ENCODE measurements around the gene NSUN2.

The NSUN2 gene

GRCh38 chr5:6642655-6643054 is 9.8 kb upstream of the NSUN2 start:
- DNase-seq: no peak

DNA sequence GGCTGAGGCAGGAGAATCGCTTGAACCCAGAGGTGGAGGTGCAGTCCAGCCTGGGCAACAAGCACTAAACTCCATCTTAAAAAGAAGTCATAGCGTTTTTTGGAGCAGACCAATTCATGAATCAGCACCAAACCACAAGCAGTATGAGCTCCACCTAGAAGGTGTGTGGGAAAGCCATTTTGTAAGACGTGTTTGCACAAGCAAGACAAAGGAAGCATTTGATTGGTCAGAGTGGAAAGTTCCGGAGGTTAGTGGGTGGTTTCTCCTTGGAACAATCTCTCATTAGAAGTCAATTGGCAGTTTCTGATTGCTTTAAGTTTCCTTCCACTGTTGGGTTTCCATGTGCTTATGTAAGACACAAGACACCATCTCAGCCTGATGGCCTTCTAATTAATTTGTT is 5.4 kb upstream of the NSUN2 start:
- DNase-seq: no peak

GRCh38 chr5:6637590-6637989 is 4.7 kb upstream of the NSUN2 start:
- no peak for DNase-seq

- DNase-seq: no peak
Measured at GRCh38 chr5:6637022-6637421, 4.2 kb upstream of the NSUN2 start.

DNA sequence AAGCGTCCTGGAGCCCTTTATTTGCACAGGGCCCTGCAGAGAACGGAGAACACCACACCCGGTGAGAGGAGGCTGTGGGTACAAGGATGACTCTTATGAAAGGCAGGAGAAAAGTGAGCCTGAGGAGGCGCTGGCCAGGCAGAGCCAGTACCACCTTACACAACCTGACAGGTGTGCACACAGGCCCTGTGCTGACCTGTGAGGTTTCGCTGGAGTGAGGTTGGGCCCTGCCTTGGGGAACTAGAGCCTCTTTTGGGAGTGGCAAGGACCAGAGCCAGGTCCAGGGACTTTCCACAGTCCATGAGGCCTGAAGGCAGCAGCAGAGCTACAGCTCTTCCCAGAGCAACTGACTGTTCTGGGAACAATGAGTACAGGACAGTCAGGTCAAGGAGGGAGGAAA is 3.4 kb upstream of the NSUN2 start:
- DNase-seq: no peak

- no peak for DNase-seq
Measured at GRCh38 chr5:6634788-6635430, 2.1 kb upstream of the NSUN2 start.

DNA sequence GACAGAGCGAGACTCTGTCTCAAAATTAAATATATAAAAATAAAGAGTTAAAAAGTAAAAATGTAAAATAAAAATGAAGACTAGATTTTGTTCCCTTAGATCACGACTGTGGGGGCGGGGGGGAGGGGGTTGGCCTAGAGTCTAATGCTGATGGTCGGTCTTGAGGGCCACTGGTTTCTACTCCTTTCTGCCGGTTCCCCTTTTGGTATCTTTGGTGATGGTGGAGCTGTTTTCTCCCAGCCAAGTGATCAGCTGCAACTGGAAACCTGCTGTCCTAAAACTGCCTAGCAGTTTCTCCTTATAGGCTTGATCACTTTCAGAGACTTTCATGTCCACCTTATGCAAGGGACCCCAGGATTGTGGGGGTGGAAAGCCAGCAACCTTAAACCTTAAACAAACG is 1.5 kb upstream of the NSUN2 start:
- DNase-seq: no peak

- peak; percentile 21 for DNase-seq
Measured at GRCh38 chr5:6633469-6634245, 813 bp upstream of the NSUN2 start.

DNA sequence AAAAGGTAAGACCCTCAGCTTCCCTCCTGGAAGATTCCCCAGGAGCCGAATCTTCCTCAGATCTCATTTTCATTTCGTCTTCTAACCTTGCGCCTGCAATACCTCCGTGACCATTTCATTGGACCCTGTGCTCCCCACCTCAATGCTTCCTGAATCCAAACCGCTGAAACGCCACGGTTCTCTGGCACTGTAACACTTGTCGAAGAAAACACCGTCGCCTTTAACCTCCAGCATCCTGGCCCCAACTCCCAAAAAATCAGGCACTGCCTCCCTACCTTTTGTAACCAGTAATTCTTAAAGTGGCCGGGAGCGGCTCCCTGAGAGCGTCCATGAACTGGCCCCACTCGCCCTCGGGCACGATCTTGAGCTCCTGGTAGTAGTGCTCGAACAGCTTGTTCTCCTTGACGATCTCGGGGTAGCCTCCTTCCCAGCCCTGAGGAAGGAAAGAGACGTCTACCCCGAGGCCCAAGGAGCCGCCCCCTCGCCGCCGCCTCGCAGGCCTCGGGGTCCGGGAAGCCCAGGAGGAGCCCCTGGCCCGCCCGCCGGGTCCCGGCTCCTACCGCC is 438 bp downstream of the NSUN2 start:
- no peak for DNase-seq

DNA sequence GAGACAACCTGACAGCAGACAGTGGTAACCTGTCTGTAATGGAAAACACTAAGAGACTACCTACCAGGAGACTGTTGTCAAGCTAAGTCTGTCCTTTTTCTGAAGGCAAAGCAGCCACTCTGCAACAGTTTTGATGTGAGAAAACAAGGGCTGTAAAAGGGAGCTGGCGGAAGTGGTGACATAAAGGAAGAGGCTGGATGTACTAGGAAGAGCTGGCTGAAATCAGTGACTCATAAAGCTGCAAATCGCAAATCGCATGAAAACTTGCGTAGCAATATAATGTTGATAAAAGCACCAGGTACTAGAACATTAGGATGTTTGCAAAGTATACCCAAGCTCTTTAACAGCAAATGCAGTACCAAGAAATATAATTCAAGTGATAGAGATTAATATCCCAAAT is 1.4 kb downstream of the NSUN2 start:
- DNase-seq: no peak

GRCh38 chr5:6626508-6626907 is 6.3 kb downstream of the NSUN2 start:
- no peak for DNase-seq

DNA sequence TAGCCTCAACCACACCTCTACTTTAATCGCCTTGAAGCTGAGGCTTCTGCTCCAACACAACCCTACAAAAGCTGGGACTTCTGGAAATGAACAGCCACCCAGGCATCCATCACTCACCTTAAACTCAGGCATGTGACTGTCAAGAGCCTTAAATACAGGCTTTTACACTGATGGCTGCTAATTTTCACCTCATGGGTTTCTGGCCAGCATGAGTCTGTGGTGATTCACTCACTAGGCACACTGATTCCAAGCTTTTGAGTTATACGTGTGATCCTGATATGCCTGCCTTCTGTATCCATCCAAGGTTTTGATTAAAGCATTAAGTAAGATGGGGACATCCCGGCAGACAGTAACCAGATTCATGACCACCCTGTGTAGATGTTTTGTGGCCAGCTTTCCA is 8.9 kb downstream of the NSUN2 start:
- no peak for DNase-seq

GRCh38 chr5:6623228-6623627 is 9.6 kb downstream of the NSUN2 start:
- no peak for DNase-seq

DNA sequence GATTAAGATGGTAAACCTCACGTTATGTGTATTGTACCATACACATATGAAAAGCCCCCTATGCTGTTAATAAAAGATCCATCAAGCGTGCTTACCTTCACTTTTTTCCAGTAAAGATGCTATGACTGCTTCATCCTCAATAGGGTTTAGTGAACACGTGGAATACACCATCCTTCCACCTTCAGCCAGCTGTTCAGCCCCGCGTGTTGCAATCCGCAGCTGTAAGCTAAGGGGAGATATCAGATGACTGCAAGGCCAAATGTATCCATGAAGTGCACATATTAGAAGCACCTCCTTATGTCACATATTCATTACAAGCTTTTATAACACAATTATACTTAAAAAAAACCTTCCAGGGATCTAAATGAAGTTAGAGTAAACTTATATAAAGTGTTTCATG is 16.2 kb downstream of the NSUN2 start:
- DNase-seq: no peak

- no peak for DNase-seq
Measured at GRCh38 chr5:6615034-6615815, 17.6 kb downstream of the NSUN2 start.

DNA sequence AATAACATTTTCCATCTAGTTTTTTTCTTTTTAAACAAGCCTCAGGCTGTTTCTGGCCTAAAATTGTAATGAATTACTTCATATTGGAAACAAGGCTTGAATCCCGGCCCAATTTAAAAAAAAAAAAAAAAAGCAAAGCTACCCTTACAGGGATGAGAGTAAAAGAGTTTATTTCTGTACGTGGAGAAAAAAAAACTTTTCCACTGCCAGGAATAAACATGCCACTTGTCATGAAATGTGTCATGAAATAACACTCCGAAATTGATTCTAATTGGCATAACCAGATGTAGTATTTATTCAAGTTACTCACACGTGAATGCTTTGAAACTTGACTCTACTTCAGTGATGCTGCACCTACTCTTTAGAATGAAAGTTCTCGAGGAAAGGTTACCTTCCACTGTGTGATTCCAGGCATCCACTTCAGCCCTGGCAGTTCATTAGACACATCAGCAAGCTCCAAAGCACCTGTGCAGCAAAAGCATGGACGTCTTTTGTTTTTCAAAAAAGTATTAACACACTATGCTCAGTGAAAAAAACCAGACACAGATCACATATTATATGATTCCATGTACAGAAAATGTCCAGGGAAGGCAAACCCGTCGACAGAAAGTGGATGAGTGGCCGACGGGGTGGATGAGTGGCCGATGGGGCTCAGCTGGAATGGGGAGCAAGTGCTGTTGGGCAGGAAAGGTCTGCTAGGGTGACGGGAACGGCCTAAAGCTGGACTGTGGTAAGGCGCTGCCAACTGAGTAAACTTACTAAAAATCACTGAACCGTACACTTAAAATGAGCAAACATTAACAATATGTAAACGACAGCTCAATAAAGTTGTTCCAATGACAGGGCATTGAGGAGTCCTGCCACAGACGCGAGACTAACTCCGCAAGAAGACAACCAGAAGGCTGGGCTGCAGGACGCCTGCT is 21.2 kb downstream of the NSUN2 start:
- DNase-seq: no peak

DNA sequence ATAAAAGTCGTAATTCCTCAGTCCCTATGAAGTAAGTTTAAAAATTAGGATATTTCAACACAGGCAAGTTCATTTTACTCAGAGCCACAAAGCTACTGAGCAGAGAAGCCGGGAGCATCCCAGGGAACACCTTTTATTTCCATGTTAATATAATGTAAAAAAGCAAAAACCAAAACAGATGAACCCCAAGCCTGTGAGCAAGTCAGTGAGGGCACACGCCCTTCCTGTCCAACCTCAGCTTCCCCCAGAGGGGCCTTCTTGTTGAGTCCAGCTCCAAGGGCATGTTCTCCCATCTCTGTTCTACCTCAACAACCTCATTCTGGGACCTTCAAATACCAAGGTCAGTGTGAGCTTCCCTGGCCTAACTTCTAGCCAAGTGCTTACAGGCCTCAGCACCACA is 24.8 kb downstream of the NSUN2 start:
- no peak for DNase-seq

DNA sequence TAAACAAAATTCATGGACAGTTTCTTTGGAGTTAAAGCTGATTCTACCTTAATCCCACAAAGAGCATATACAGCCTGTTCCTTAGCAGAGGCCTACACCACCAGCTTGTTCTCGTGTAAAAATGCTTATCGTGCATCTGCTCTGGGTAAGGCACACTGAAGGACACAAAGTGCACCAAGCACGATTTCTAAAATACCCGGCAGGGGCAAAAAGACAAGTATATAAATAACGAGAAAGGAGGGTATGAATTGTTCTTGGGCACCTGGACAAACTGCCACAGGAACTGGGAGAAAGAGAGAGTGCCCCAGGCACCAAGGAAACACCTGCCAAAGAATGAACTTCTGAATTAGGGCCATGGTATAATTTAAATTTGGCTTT is 25.3 kb downstream of the NSUN2 start:
- no peak for DNase-seq

DNA sequence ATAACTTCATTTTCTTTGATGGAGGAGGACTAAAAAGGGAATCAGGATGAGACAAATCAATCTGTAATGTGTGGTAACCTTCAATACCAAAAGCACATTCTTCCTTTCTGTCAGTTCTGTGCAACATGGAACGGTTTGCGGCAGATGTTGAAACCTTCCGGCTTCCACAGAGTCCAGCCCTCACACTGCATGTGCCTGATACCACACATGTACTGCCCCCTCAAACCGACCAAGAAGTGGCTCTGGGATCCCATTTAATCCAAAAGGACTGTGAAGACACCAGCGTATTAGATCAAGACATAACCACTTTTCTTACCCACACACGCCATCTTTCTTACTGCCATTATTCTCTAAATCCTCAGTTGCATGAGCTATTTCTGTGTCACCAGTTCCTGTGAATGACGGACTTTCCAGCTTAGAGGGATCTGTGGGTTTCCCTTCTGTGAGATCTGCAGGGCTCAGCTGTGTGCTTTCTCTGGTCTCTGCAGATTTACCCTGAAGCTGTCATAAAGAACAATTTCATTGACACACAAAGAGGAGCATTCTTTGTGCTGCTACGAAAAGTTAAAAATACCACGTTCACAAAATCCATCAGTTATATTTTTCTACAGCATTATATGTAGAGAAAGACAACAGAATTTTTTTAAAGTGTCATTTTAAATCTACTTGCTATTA is 25.8 kb downstream of the NSUN2 start:
- DNase-seq: no peak

- DNase-seq: no peak
Measured at GRCh38 chr5:6604946-6605345, 27.9 kb downstream of the NSUN2 start.

DNA sequence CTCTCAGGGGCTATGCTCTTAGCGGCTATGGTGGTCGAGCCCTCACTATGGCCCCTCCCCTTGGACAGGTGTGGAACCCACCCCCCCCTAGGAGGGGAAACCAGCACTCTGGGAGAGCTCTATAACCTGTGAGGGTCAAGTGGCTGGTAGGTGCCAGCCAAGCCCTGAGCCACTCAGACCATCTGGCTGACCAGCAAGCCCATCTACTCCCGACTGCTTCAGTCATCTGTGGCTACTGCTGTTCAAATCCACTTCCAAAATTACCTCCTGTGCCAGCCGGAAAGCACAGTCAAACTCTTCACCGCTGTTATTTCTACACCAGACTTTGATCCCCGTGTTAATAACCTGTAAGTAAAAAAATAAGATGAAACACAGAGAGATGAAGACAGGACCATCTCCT is 28.5 kb downstream of the NSUN2 start:
- DNase-seq: no peak

GRCh38 chr5:6603643-6604042 is 29.2 kb downstream of the NSUN2 start:
- no peak for DNase-seq
